Measurements from ENCODE around the gene PHLDA1.
A peak's percentile ranks its signal among the peaks of the same experiment; 100 is the strongest.

Gene PHLDA1

DNA sequence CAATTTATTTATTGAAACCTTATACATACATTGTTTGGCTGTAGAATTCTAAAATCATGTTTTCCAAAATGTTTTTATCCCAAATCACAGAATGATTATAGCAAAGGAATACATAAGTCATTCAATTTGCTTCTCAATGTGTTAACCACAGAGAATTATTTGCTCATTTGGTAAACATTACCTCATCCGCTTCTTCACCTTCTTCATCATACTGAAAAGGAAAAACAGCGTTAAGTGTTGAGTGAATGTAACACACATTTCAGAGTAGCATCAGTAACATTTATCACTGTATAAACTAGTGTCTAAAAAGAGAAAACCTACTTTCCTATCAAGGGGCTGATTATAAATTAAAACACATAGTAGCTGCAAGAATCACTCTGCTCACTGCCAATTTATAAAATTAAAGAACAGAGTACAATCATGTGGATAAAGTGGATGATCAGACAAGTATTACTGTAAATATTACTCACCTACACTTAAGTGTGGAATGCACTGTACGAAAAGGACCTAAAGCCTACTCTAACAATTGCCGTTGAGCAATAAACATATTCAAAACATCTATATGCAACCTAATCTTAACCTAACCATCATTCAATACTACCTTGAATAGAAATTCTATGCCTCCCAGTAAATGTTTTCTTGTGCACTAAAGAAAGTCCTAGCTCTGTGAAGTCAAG lies 18.1 kb upstream of the PHLDA1 start:
- H3K36me3 Mint-ChIP-seq = peaks cover 40% of the 10 kb centered on the region
- H3K4me3 Mint-ChIP-seq = no peak overlapping the region
- no peak overlapping the region for H3K27ac Mint-ChIP-seq
- H3K9me3 Mint-ChIP-seq = no peaks in the 10 kb centered on the region
- no peak for DNase-seq
- H3K27me3 Mint-ChIP-seq = no peaks in the 10 kb centered on the region
- H3K4me1 Mint-ChIP-seq = no peaks in the 10 kb centered on the region
- CTCF ChIA-PET = no interaction called here

DNA sequence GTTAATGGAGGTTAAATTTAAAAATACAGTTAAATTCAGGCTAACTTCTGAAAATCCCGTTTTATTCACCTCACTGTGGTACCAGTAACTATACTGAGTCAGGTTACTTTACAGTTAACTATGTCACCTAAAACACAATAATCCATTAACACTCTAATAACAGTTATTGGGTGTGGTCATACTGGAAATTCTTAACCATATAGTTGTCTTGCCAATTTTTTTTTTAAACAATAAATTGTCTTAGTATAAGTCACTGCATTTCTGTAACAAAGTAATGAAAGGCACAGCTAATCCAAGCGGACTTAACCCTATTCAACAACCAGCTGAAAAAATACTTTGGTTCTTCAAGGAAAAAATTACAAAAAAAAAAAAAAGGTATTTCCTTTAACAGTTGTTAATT lies 16.2 kb upstream of the PHLDA1 start:
- no peak for DNase-seq
- H3K27ac Mint-ChIP-seq = no peak overlapping the region
- no peaks in the 10 kb centered on the region for H3K27me3 Mint-ChIP-seq
- no peaks in the 10 kb centered on the region for H3K4me1 Mint-ChIP-seq
- no peaks in the 10 kb centered on the region for H3K9me3 Mint-ChIP-seq
- peaks cover 41% of the 10 kb centered on the region for H3K36me3 Mint-ChIP-seq
- CTCF ChIA-PET = interaction anchor here (1.1 to 2.8 kb wide), 2 partner anchors 11 to 563 kb away, joined by 3 to 8 read pairs; no protein-coding TSS in a partner anchor
- H3K4me3 Mint-ChIP-seq = no peak overlapping the region

DNA sequence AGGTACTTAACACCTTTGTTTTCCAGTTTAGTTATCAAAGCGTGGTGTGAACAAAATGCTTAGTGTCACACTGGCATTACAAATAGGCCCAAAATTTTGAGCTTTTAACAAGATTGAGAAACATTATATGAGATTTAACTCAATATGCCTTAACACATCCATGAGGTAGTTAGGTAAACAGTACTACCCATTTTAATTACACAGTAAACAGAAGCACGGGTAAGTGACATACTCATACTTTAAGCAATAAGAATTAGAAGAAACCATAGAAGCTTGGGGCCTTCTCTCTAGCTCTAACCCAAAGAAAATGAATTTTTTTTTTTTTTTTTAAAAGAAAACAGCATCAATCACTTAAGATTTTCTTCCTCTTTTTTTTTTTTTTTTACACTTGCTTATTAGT lies 15.5 kb upstream of the PHLDA1 start:
- no peak overlapping the region for H3K4me3 Mint-ChIP-seq
- no peaks in the 10 kb centered on the region for H3K4me1 Mint-ChIP-seq
- H3K27me3 Mint-ChIP-seq = no peaks in the 10 kb centered on the region
- peaks cover 34% of the 10 kb centered on the region for H3K36me3 Mint-ChIP-seq
- H3K27ac Mint-ChIP-seq = no peak overlapping the region
- H3K9me3 Mint-ChIP-seq = no peaks in the 10 kb centered on the region
- DNase-seq = no peak
- CTCF ChIA-PET = interaction anchor here (0.6 to 2.8 kb wide), 2 partner anchors 10 to 521 kb away, joined by 3 to 8 read pairs; no protein-coding TSS in a partner anchor

DNA sequence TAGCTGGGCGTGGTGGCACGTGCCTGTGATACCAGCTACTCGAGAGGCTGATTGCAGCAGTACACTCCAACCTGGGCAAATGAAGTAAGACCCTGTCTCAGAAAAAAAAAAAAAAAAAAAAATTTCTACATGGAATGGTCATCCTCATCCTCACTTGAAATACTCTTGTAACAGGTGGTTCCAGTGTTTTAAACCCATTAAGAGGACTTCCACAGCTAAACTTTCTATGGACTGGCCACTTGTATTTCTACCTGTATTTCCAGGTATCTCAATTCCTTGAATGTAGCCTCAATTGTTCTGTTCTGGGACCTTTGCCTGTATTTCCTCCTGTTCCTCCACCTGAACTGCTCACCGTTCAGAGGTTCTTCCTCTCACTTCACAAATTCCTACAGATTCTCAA lies 11.8 kb upstream of the PHLDA1 start:
- H3K36me3 Mint-ChIP-seq = peaks cover 17% of the 10 kb centered on the region
- no peak overlapping the region for H3K27ac Mint-ChIP-seq
- no peaks in the 10 kb centered on the region for H3K4me1 Mint-ChIP-seq
- no peak overlapping the region for H3K4me3 Mint-ChIP-seq
- no peaks in the 10 kb centered on the region for H3K27me3 Mint-ChIP-seq
- H3K9me3 Mint-ChIP-seq = no peaks in the 10 kb centered on the region
- DNase-seq = no peak
- CTCF ChIA-PET = interaction anchor here (0.8 to 1.7 kb wide), 3 partner anchors 12 to 413 kb away, joined by 3 to 4 read pairs (median 3); partner anchors contain the start of genes BBS10 and PHLDA1

DNA sequence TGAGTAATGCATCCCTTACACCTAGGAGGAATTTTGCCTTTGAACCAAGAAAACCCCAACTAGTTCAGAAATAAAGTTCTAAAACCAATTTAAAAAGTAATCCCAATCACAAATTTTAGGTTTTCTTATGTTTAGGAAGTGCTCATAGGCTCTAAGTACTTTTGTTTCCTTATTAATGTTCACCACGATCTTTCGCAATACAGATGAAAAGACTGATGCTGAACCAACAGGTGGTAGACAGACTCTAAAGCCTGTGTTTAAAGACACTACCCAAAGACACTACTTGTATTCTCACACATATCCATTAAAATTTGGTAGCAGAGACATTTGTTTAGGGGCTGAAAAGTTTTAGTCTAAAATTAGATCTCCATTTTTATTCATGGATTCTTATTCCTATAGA lies 10.6 kb upstream of the PHLDA1 start:
- no peak overlapping the region for H3K4me3 Mint-ChIP-seq
- CTCF ChIA-PET = no interaction called here
- H3K27me3 Mint-ChIP-seq = no peaks in the 10 kb centered on the region
- DNase-seq = no peak
- H3K36me3 Mint-ChIP-seq = peaks cover 15% of the 10 kb centered on the region
- H3K4me1 Mint-ChIP-seq = peaks cover 4% of the 10 kb centered on the region
- H3K9me3 Mint-ChIP-seq = no peaks in the 10 kb centered on the region
- no peak overlapping the region for H3K27ac Mint-ChIP-seq

DNA sequence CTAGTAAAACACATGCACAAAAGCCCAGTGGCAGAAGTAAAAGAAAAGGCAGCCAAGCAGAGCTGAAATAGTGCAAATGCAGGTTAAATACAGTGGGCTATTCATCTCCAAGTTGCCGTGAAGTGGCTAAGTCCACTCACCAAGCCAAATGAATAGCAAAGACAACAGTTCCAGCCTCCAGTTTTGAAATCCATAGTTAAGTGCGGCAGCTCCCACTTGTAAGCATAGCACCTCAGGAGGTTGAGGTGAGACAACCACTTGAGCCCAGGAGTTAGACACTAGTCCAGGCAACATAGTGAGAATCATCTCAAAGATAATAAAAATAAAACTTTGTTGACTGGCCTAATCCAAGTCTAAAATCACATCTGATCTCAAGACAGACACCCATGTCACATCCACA lies 9.8 kb upstream of the PHLDA1 start:
- Mint-ChIP-seq H3K36me3 (peaks cover 9% of the 10 kb centered on the region), H3K4me1 (peaks cover 4% of the 10 kb centered on the region), H3K9me3 (no peaks in the 10 kb centered on the region), H3K27ac (no peak overlapping the region), H3K4me3 (no peak overlapping the region), H3K27me3 (no peaks in the 10 kb centered on the region)
- CTCF ChIA-PET = interaction anchor here (1.0 to 1.1 kb wide), 2 partner anchors 10 to 22 kb away, joined by 3 to 6 read pairs; partner anchors contain the start of gene PHLDA1
- no peak for DNase-seq

DNA sequence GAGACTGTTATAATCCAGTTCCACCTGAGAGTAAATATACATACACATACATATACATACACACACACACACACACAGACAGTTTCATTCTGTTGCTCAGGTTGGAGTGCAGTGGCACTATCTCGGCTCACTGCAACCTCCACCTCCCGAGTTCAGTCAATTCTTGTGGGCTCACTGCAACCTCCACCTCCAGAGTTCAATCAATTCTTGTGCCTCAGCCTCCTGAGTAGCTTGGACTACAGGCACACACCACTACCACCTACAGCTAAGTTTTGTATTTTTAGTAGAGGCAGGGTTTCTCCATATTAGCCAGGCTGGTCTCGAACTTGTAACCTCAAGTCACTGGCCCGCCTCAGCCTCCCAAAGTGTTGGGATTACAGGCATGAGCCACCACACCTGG lies 8.9 kb upstream of the PHLDA1 start:
- Mint-ChIP-seq H3K36me3 (peaks cover 9% of the 10 kb centered on the region), H3K27ac (no peak overlapping the region), H3K4me3 (no peak overlapping the region), H3K27me3 (no peaks in the 10 kb centered on the region), H3K9me3 (no peaks in the 10 kb centered on the region), H3K4me1 (peaks cover 4% of the 10 kb centered on the region)
- CTCF ChIA-PET = interaction anchor here (0.8 to 1.7 kb wide), 5 partner anchors 9 to 514 kb away, joined by 3 to 6 read pairs (median 3); partner anchors contain the start of gene PHLDA1
- DNase-seq = no peak

DNA sequence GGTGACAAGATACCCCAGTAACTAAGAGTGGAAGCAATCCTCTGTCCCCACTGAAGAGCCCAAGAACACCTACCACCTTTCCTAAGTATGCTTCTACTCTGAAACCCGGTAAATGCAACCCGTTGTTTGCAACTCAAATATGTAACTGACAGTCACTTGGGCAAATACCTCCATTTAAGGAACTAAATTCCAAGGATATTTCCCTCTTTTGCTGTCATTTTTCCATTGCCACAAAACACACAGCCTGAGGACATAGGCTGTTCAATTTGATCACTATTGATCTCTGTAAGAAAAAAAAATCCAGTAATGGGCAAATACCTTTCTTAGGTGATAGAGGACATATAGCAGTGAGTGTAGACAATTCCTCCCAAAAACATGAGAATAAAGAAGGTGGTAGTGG lies 6.6 kb upstream of the PHLDA1 start:
- CTCF ChIA-PET = interaction anchor here (0.8 to 2.2 kb wide), 7 partner anchors 50 to 553 kb away, joined by 3 to 25 read pairs (median 7); no protein-coding TSS in a partner anchor
- H3K4me3 Mint-ChIP-seq = no peak overlapping the region
- no peak overlapping the region for H3K27ac Mint-ChIP-seq

DNA sequence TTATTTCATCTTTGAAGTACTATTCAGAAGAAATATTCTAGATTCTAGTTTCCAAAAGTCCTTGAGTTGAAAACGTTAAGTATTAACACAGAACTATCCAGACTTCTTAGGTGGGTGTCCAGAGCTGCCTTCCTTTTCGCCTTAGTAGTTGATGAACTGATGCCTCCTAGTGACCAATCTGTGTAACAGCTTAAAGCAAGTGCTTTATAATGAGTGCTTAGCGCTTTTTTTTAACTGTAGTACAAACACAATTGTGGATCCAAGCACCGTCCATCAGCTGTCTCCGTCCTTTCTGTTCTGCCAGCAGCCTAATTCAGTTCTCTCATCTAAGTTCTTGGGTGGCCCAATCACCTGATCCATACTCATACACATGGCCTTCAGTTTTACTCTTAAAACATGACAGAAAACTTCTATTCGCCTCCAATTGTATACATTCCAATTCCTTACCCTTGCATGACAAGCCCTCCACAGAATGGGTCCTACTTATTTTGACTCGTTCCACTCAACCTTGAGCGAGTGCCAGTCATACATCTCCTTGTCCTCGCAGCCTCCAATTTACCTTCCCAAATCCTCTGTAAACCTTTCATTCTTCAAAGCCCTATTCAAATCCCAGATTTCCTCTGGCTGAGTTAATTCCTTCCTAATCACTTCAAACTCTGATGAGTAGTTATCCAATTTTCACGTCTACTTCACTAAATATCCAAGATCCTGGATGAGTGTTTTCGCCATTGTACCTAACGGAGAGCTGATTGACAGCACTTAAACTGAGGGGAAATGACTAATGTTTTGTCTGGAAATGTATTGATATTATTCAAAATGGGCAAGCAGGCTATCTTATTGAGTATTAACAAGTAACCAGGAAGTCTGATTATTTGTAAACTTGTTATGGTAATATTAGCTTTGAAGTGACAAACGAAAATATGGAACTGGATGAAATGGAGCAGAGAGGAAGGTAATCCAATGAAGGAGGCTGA lies 5.8 kb upstream of the PHLDA1 start:
- Mint-ChIP-seq H3K4me1 (peaks cover 10% of the 10 kb centered on the region), H3K4me3 (no peak overlapping the region), H3K36me3 (no peaks in the 10 kb centered on the region), H3K27me3 (peaks cover 5% of the 10 kb centered on the region), H3K27ac (no peak overlapping the region), H3K9me3 (no peaks in the 10 kb centered on the region)
- DNase-seq = peak; percentile 24
- CTCF ChIA-PET = interaction anchor here (0.7 to 2.2 kb wide), 20 partner anchors 10 to 552 kb away, joined by 3 to 25 read pairs (median 4); no protein-coding TSS in a partner anchor

More for the DNA sequence above, 6.6 kb upstream of the PHLDA1 start:
- H3K27me3 Mint-ChIP-seq = no peaks in the 10 kb centered on the region
- no peak for DNase-seq
- no peaks in the 10 kb centered on the region for H3K36me3 Mint-ChIP-seq
- H3K4me1 Mint-ChIP-seq = peaks cover 4% of the 10 kb centered on the region
- H3K9me3 Mint-ChIP-seq = no peaks in the 10 kb centered on the region

DNA sequence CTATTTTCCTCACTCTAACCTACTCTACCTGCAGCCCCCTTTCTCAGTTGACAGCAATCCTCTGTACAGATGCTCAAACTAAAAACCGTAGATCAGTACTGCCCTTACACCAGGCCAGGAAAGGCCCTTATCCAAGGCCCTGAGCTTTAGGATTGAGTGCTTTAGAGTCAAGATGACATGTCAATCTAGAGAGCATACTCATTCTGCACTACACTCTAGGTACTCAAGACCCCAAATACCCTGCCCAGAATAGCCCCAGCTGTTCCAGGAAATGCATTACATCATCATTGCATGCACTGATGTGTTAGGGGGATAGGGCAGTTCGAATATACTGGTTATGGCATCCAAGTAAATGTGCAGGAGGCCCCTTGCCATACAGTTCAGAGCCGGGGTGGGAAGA lies 3.5 kb upstream of the PHLDA1 start:
- Mint-ChIP-seq H3K4me3 (no peak overlapping the region), H3K36me3 (no peaks in the 10 kb centered on the region), H3K27me3 (peaks cover 29% of the 10 kb centered on the region), H3K9me3 (no peaks in the 10 kb centered on the region), H3K4me1 (peaks cover 26% of the 10 kb centered on the region), H3K27ac (no peak overlapping the region)
- DNase-seq = no peak
- CTCF ChIA-PET = interaction anchor here (1.0 to 6.7 kb wide), 3 partner anchors 219 to 508 kb away, joined by 3 to 81 read pairs (median 4); no protein-coding TSS in a partner anchor

DNA sequence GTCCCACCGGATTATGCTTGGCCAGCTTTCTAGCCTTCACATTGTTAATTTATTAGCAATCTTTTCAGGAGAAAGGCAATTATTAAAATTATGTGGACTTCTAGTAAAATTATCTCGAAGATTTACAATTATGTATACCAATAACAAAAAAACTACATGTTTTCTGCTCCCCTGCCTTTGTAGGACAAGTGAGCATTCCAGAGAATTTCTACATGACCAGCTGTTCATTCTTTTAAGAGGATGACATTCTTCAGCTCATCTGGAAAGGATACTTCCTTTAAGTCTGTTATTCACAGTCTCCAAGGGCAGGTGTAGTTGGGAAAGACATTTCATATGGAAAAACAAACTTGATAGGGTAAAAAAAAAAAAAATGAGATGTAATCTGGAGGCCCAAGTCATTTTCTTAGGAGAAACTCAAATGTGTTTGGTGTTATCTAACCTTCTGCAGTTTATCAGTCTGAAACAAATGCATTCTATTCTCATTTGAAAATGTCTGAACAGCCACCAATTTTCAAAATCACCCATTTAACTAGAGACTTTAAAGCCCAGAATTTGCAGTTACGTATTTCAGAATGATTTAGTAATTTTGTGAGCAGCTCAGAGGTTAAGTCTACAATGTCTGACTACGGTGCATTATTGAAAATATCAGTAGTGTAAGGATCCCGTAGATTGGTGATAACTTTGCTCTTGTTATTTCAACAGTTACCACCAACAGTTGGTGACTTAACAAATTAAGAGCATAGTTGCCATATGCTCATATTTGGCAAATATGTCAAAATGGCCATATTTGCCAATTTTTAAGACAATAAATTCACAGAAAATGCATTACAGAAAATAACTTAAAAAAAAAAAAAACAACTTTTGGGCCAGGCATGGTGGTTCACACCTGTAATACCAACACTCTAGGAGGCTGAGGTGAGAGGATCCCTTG lies 1.8 kb upstream of the PHLDA1 start:
- no peak overlapping the region for H3K27ac Mint-ChIP-seq
- H3K9me3 Mint-ChIP-seq = no peaks in the 10 kb centered on the region
- peaks cover 2% of the 10 kb centered on the region for H3K36me3 Mint-ChIP-seq
- peak overlapping the region; percentile 84 for H3K4me3 Mint-ChIP-seq
- DNase-seq = no peak
- CTCF ChIA-PET = interaction anchor here (0.6 to 6.7 kb wide), 7 partner anchors 12 to 548 kb away, joined by 3 to 81 read pairs (median 3); no protein-coding TSS in a partner anchor
- peaks cover 32% of the 10 kb centered on the region for H3K4me1 Mint-ChIP-seq
- peaks cover 33% of the 10 kb centered on the region for H3K27me3 Mint-ChIP-seq

DNA sequence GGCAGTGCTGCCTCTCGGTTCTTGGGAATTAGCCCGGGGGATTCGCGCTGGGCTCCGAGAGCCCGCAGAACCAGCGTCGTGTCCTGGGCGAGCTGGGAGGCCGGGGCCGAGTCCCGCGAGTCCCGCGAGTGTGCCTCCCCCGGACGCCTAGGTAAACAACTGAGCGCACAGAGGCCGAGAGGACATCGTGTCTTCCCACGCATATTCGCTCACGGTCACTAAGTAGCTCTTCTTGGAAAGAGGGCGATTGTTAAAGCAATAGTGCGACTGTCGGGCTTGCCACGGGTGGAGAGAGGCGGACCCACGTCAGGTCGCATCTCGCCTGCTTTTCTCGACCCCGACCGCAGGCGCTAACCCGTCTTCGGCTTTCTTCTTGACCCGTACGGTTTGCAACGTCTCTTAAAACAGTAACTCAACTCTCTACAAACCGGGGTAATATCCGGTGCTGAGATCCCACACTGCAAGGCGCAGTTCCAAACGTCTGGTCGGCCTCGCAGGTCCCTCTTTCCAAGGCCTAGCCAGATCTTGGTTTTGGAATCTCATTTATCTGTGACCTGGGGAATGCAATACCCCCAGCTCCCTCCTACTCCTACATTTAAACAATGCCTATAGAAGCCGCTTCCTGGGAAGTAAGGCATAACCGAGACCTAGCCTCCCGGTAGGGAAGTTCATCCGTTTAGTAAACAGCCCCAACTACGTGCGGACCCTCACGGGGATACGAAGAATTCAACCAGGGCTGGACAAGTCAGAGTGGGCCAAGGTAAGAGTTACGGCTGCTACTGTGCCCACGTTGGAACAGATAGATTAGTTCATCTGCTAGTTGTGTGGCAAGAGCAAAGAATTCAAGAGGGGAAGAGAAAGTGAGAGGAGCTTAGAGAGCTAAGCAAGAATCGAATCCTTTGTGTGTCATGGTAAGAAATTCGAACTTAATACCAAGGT lies 736 bp upstream of the PHLDA1 start:
- peak overlapping the region; percentile 84 for H3K4me3 Mint-ChIP-seq
- DNase-seq = no peak
- peaks cover 2% of the 10 kb centered on the region for H3K36me3 Mint-ChIP-seq
- CTCF ChIA-PET = interaction anchor here (0.6 to 6.7 kb wide), 27 partner anchors 8 to 549 kb away, joined by 3 to 81 read pairs (median 4); partner anchors contain the start of gene BBS10
- peaks cover 30% of the 10 kb centered on the region for H3K4me1 Mint-ChIP-seq
- H3K27me3 Mint-ChIP-seq = peaks cover 37% of the 10 kb centered on the region
- H3K27ac Mint-ChIP-seq = peak overlapping the region; percentile 85
- H3K9me3 Mint-ChIP-seq = no peaks in the 10 kb centered on the region
